Activated CD4-positive, CD25-positive, alpha-beta regulatory T cell treated with anti-CD3 and anti-CD28 coated beads, Interleukin-2, amount 50 U/mL, for 72 hours (primary cell): ENCODE data around the gene PPRC1.

ENCODE experiments used
- DNase-seq: peaks from one replicate; pipeline ENCODE4 v3.0.0; 2021

PPRC1 gene

DNA sequence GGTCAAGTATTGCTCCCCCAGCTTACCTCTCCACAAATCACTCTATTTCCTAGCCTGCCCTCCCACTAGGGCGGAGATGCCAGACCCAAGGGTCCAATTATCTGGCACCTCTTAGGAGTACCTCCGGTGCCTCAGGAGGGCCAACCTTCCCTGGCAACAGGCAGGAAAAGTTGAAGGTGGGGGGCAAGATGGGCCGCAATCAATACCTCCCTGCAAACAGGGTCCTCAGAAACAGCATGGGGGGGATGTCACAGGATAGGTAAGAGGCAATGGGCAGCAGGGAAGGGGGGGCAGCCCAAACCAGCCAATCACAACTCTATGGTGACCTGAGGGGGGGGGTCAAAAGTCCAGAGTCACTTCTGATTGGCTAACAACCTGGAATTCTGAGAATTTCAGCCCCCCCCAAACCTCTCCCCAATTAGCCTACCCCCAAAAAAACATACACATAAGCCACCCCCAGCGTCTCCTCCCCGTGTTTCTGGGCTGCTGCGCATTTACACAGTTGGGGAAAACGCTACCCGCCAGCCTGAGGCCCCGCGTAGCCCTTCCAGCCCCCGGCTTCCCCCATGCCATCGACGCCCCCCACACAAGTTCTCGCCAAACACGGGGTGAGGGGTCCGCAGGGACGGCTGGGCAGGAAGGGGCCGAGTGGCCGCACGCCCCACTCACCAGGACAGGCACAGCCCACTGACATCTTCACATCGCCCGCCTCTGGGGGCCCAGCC is 13.3 kb upstream of the PPRC1 start:
- peak; percentile 44 for DNase-seq

DNA sequence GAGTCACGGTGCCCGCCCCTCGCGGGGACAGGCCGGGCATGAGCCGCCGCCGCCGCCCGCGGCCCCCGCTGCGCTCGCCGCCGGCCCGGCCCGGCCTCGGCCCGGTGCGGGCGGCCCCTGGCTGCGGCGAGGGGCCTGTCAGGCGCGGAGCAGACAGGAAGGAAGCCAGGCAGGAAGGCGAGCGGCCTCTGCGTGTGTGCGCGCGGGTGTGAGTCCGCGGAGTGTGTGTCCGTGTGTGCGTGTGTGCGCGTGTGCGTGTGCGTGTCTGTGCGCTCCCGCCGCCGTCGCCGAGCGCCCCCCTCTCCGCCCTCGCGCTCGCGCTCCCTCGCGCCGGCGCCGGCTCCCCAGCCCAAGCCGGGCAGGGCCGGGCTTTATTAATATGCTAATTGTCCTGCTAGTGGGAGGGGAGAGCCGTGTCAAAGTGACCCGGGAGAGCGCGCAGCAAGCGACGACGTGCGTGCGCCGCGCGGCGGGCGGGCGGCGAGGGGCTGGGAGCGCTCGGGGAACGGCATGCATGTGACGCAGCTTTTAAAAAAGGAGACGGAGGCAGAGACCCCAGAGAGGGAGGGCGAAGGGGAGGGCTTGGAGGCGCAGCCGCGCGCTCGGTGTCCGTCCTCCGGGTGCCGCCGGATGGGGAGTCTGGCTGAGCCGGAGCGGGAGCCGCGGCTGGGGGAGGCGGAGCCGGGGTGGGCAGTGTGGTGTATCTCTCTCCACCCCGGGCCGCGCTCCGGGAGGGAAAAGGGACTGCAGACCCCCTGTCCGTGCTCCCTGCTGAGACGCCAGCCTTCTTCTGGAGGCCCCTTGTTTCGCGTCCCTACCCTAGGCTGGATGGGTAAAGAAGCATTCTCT is 12.5 kb upstream of the PPRC1 start, which contains the start of gene LDB1:
TSS of gene LDB1 (minus strand) at position 227 of the 849 bp plus-strand sequence. CDS start 258 bp downstream, outside the sequence.
- DNase-seq: peak; percentile 72

DNA sequence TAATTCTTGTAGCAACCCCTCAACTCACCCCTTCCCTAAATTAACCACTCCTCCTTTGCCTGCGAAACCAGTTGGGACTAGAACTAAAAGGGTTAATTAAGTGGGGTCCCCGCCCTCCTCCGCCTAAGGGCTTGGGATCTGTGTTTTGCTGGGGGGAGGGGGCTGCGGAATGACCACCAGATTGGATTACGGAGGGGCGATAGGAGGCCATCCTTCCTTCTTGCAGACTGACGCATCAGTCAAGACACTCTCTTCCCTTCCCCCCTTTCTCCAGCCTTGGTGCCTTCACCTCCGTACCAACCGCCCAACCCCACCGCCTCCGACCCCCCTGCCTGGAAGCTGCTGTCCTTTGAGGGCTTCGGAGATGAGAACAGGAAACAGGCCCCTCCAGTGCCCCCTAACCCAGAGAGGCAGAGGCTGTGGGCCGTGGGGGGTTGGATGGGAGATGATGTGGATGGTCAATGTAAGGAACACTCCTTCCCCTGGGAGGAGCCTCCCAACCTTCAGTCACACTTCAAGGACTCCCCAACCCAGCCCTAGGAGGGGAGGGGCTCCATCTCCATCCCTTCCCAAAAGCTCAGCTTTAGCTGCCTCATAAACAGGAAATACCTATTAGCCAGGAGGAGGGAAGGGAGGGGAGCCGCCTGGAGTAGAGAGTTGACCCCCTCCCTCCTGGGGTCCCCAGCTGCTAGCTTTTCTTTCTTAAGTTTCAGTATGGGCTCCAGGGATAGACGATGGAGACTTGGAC is 11.7 kb upstream of the PPRC1 start:
- DNase-seq: no peak

DNA sequence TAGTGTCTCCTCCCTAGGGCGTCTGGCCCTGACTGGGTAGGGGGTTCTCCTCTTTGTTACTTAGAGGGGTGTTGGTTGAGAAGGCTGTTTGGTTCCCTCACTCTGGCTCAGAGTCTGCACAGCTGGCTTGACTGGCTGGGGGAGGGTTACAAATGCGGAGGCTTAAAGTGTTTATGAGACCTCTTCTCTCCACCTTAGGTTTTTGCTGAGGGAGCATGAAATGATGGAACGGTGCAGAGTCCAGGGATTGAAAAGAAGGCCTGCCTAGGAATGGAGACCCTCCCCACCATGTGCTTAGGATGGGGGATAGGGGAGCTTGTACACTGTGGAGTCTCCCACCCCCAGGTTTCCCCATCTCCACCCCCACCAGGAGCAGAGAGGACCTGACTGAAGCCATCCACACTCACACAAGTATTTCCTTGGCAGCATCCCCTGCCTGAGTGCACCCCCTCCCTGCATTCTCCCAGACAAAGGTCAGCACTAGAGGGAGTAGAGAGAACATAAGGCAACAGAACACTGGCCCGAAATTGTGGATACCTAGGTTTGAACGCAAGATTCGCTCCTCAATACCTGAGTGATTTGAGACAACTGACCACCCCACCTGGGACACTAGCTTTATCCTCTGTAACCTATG is 11.0 kb upstream of the PPRC1 start:
- DNase-seq: no peak

DNA sequence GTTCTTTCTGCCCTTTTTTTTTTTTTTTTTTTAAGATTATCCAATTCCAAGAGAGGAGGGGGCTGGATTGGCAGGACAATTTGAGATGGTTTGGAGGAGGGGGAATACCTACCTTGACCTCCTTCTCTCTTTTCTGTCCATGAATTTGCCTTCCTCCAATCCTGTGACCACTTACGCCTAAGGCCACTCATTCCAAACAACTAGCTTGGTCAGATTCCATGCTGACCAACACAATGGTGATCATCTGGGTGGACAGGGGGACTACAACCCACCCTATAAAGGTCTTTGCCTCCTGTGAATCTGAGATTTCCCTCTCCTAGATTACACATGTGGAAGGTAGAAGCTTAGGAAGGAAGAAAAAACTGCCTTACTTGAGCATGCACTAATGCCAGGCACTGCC is 10.4 kb upstream of the PPRC1 start:
- no peak for DNase-seq

DNA sequence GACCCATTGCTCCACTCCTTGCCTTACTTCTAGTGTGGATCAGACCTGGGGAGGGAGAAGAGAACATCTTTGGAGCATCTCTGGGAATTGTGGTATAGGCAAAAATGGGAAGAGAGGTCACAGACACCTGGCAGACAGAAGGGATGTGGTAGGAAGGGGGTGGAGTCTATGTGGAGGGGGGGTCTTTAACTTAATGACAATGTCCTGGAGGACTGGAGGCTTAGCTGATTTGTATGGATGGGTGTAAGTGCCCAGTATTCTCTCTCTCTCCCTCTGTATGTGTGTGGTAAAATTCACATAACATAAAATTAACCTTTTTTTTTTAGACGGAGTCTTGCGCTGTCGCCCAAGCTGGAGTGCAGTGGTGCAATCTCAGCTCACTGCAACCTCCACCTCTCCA is 9.6 kb upstream of the PPRC1 start:
- no peak for DNase-seq

DNA sequence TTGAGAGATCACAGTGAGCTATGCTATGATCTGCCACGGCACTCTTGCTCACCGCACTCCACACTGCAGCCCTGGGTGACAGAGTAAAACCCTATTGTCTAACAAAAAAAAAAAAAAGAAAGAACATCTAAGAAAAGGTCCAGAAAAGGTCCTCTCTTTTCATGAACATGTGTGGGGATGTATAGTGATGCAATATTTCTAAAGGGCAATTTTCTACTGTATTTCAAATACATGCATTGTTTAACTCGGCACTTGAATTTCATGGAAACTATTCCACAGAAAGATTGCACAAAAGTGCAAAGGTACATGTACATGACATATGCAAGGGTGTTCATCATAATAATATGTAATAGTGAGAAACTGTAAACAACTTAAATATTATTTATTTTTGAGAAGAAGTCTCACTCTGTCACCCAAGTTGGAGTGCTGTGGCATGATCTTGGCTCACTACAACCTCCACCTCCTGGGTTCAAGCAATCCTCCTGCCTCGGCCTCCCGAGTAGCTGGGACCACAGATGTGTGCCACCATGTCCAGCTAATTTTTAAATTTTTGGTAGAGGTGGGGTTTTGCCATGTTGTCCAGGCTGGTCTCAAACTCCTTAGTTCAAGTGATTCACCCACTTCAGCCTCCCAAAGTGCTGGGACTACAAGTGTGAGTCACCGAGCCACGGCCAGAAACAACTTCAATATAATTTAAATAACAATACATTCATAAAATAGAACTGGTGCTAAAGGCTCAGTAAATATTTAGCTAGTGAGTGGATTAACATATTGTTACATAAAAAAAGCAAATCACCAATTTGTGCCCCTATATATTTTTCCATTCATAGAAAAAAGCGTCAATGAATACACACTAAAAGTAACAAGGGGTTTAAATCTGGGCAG is 1.3 kb upstream of the PPRC1 start:
- no peak for DNase-seq

DNA sequence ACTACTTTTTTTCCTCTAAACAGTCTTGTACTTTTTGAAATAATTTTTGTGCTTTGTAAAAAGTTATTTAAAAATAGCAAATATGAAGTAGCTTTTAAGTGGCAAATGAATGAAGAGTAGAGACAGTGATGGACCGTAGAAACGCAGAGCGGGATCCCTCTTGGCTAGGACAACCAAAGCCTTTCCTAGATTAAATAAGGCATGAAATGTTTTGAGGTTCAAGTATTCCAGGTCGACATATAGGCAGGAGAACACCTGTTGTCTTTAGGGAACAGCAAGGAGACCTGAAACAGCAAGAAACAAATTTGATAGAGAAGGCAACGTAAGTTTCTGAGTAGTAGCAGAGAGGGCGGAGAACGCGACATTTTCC is 662 bp upstream of the PPRC1 start:
- DNase-seq: no peak

DNA sequence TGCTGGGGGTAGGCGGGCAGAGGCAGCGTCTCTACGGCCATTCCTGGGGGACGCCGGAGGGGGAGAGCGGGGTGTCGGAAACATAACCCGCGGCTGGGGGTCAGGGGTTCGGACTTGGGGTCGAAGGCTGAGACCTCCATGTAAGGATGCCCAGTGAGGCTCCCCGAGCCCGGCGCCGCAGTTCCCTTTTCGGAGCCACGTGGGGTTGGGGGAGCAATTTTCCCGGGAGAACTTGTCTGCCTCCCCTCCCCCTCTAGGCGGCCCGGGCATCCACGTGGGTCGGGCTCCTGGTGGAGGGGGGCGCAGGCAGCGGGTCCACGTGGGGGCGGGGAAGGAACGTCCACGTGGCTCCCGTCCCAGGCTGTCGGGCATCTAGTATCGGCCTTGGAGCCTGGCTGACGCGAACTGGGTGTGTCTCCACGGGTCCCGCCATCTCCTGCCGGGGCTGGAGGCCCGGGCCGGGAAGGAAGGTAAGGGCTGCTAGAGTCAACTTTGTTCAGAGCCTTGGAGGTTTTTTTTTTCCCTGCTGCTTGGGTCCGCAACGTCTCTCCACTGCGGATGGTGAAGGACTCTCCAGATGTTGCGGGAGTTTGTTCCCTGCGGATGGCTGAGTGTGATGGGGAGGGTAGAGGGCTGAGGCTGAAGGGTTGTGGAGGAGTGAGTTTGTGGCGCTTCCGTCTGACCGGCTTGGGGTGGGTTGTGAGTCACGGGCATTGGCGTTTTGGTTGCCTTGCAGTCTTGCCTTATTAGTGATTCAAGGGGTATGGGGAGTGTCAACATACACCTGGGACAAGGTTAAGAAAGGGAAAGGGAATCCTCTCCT is 744 bp downstream of the PPRC1 start:
- DNase-seq: peak; percentile 64

DNA sequence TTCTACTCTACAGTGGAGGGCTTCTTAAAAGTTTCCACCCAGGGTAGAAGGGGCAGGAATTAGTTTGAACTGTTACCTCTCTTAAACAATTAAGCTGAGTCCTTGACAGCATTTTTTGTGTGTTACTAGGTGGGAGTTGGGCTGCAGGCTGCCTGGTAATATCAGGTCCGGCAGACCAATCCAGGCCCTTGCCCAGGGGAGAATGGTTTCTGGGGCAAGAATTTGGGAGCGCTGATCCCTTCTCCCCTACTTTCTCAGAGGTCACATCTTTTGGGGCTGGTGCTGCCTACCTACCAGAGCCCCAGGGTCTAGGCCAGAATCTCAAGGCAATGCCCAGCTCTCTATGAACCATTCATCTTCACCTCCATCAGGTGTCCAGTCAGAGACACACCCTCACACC is 1.6 kb downstream of the PPRC1 start:
- DNase-seq: no peak

DNA sequence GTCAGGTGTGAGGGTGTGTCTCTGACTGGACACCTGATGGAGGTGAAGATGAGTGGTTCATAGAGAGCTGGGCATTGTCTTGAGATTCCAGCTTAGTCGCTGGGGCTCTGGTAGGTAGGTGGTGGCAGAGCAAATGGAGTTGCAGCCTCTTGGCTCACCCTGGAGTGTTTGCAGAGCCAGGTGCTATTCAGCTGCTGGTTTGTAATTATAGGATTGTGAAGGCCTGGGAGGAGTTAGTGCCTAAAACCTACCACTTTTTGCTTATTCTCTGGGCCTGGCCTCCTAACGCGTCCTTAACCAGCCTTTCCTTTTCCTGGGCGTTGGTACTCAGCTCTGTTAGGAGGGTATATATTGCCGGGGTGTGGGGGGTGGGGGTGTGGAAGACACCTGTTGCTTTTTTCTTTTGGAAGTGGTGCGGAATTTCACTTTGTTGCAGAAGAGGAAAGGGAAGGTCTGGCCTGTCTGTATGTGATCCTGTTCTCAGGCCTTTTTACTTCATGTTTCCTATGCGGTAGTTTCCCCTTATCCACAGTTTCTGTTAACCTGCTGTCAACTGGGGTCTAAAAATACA is 3.2 kb downstream of the PPRC1 start:
- no peak for DNase-seq

DNA sequence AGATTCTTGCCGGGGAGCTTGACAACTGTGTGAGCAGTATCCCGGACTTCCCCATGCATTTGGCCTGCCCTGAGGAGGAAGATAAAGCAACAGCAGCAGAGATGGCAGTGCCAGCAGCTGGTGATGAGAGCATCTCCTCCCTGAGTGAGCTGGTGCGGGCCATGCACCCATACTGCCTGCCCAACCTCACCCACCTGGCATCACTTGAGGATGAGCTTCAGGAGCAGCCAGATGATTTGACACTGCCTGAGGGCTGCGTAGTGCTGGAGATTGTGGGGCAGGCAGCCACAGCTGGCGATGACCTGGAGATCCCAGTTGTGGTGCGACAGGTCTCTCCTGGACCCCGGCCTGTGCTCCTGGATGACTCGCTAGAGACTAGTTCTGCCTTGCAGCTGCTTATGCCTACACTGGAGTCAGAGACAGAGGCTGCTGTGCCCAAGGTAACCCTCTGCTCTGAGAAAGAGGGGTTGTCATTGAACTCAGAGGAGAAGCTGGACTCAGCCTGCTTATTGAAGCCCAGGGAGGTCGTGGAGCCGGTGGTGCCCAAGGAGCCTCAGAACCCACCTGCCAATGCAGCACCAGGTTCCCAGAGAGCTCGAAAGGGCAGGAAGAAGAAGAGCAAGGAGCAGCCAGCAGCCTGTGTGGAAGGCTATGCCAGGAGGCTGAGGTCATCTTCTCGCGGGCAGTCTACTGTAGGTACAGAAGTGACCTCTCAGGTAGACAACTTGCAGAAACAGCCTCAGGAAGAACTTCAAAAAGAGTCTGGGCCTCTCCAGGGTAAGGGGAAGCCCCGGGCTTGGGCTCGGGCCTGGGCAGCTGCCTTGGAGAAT is 6.7 kb downstream of the PPRC1 start:
- no peak for DNase-seq

DNA sequence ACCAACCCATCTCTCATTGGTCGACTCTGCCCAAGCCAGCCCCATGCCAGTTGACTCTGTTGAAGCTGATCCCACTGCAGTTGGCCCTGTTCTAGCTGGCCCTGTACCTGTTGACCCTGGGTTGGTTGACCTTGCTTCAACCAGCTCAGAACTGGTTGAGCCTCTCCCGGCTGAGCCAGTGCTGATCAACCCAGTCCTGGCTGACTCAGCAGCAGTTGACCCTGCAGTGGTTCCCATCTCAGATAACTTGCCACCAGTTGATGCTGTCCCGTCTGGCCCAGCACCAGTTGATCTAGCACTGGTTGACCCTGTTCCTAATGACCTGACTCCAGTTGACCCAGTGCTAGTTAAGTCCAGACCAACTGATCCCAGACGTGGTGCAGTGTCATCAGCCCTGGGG is 7.4 kb downstream of the PPRC1 start:
- no peak for DNase-seq

DNA sequence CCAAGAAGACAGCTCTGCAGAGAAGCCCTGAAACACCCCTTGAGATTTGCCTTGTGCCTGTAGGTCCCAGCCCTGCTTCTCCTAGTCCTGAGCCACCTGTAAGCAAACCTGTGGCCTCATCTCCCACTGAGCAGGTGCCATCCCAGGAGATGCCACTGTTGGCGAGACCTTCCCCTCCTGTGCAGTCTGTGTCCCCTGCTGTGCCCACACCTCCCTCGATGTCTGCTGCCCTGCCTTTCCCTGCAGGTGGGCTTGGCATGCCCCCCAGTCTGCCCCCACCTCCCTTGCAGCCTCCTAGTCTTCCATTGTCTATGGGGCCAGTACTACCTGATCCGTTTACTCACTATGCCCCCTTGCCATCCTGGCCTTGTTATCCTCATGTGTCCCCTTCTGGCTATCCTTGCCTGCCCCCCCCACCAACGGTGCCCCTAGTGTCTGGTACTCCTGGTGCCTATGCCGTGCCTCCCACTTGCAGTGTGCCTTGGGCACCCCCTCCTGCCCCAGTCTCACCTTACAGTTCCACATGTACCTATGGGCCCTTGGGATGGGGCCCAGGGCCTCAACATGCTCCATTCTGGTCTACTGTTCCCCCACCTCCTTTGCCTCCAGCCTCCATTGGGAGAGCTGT is 8.2 kb downstream of the PPRC1 start:
- no peak for DNase-seq

DNA sequence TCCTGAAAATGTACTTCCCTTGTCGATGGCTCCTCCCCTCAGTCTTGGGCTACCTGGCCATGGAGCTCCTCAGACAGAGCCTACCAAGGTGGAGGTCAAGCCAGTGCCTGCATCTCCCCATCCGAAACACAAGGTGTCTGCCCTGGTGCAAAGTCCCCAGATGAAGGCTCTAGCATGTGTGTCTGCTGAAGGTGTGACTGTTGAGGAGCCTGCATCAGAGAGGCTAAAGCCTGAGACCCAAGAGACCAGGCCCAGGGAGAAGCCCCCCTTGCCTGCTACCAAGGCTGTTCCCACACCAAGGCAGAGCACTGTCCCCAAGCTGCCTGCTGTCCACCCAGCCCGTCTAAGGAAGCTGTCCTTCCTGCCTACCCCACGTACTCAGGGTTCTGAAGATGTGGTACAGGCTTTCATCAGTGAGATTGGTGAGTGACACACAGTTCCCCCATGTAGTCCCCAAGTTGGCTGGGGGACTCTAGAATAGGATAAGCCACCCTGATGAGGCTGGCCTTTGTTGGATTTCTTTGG is 8.8 kb downstream of the PPRC1 start:
- no peak for DNase-seq

DNA sequence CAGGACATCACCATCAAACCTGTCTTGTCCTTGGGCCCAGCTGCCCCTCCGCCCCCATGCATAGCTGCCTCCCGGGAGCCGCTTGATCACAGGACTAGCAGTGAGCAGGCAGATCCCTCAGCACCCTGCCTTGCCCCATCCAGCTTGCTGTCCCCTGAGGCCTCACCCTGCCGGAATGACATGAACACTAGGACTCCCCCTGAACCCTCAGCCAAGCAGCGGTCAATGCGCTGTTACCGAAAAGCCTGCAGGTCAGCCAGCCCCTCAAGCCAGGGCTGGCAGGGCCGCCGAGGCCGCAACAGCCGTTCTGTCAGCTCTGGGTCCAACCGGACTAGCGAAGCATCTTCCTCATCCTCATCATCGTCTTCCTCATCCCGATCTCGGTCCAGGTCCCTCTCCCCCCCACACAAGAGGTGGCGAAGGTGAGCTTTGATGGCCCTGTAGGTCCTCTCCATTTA is 14.2 kb downstream of the PPRC1 start:
- no peak for DNase-seq

DNA sequence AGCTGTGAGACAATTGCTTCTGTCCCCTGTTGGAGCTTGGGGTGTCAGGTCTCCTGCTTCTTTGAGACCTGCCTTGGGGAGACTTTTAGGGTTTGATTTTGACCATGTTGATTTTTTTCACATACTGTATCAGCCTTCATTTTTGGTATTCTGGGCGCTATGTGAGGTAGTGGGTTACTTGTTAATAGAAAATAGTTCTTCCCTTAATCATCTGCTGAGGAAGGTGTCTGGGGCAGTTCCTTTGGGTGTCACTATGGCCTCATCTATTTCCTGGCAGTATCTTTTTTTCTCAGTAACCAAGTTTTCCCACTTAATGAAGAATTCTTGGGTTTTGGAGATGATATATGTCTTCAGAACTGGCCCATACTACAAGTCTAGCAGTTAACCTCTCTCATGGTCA is 14.7 kb downstream of the PPRC1 start:
- DNase-seq: no peak

DNA sequence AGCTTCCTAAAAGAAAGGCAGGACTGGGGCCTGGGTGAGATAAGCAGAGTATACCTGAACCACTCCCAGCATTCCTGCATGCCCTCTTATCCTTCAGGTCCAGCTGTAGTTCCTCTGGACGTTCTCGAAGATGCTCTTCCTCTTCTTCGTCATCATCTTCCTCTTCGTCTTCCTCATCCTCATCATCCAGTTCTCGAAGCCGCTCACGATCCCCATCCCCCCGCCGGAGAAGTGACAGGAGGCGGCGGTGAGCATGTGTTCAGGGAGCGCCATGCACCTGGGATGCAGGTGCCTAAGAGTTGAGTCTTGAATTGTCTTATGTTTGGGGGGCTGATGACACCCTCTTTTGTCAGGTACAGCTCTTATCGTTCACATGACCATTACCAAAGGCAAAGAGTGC is 15.4 kb downstream of the PPRC1 start:
- DNase-seq: no peak
